NCI-H510A (cell line): ENCODE results near the gene ADCY9.

Experiments used
- DNase-seq: peaks from one replicate; lab custom pipeline; 2025; lab: John Stamatoyannopoulos, UW

ADCY9 gene

DNA sequence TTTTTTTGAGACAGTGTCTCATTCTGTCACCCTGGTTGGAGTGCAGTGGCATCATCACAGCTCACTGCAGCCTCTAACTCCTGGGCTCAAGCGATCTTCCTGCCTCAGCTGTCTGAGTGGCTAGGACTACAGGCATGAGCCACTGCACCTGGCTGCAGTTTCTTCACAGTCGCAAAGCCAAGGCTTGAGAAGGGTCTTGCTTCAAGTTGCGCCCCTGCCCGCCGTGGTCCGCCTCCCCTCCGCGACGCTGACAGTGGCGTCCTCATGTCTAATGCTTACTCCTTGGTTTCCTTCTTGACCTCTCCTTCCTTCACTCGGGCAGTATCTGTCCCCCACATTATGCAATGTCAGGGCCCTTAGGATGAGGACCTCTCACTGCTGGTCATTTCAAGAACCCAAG is 112.7 kb downstream of the ADCY9 start:
- DNase-seq, result no peak

DNA sequence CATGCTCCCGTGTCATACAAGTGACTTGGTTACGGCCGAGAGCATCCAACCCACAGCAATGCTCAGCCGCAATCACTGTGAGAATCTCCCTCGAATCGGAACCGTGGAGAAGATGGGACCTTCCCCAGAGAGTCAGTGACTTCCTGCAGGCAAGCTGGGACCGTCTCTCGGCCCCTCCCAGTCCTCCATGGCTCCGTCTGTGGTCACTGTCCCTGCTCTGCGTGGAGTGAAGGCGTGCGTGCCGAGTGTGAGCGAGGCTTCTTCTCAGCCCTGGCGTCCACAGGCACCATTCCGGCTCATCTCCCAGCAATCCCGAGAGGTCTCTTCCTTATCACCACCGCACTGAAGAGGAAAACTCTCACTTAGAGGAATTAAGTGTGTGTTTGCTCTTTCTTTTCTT is 113.1 kb downstream of the ADCY9 start:
- no peak for DNase-seq

DNA sequence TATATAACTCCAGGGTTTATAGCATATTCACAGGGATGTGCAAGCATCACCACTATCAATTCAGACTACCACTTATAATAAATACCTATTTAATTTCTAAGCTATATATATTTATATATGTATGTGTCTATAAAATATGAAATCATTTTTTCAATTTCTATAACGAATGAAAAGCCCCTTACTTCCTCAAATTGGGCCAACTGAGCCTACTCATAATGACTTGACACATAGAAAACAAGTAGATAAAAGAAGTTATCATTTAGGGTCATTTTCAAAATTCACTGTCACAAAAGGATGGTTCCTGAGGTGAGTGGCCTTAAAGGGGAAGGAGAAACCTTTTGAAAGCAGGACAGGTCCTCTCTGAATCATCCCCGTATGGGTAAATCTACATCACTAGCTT is 114.1 kb downstream of the ADCY9 start:
- no peak for DNase-seq

DNA sequence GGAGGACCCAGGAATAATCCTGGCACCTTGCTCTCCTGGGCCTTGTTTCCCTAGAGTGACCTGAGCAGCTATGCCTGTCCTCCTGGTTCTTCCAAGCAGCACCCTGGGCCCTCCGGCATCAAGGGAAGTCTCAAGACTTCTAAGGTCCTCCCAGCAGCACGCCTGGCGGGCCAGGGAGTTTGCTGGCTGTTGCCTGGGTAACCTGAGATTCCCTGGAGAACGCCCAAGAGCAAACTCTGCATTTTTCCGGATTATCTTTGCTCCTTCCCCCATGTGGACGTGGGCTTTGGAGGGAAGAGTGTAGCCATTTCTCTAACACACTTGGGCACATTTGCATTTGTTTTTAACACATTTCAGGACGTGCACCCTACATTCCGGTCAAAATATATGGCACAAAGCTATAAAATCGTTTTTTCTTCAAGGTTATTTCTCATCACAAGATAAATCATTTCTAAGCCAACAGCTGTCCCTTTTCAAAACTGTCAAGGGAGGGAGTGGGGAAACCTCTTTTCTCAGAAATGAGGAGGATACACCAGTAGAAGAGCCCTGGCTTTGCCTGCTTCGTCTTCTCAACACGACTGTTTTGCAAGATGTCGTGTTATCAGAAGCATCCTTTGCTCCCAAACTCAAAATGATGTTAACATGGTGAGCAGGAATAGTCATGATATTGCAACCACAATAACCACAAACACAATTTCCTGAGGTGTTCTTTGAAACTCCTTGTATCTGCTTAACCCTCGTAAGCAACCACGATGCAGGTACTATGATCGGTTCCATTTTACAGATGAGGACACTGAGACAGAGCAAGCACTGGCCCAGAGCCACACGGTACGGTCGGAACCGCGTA is 116.5 kb downstream of the ADCY9 start:
- DNase-seq, result no peak

DNA sequence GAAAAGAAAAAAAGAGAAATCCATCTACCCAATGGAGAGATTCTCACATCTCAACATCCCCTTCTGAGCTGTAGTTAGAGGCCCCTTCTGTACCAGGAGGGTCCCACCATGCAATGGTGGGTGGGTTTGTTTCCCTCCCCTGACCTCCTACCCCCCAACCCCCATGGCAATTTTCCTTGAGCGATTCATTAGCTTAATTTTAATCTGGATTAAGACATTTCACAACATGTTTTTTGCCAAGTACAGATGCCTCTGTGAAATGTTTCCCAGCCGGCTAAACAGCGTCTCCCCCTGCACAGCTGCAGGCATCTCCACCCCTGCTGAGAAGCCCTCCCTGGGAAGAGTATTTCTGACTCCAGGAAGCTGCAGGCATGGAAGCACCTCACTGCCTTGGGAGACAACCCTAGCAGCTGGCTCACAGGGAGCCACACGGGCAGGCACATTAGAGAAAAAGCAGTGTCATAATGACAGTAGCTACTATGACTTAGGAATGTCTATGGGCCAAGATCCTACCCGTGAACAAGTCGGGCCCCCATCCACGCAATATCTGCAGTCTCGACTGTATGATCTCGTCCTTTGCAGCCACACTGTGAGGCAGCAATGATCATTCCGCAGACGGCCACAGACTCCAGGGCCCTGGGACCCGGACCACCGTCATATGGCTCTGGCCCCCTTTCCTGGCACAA is 117.3 kb downstream of the ADCY9 start:
- no peak for DNase-seq

DNA sequence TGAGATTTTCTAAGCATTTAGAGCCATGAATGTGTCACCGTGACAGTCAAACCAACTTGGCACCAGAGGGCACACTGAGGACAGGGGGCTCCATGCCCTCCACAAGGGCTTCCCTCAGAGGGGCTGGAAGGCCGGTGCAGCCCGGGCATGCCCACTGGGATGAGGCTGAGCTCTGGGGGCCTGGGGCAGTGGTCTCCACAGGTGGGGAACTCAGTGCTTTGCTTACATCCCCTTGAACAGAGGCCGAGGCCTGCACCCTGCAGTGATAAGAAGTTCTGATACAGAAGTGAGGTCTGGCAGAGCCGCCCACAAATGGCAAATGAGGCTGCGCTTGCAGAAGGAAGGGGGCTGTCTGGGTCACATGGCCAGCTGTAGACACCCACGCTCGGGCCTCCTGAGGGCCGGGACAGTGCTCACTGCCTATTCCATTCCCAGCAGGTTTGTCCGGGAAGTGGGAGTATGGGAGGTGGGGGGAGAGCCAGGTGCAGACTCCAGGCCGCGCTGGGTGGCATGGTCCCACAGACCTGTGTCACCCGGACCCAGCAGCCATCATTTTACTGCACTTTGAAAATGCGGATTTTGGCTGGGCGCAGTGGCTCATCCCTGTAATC is 118.9 kb downstream of the ADCY9 start:
- DNase-seq, result no peak

DNA sequence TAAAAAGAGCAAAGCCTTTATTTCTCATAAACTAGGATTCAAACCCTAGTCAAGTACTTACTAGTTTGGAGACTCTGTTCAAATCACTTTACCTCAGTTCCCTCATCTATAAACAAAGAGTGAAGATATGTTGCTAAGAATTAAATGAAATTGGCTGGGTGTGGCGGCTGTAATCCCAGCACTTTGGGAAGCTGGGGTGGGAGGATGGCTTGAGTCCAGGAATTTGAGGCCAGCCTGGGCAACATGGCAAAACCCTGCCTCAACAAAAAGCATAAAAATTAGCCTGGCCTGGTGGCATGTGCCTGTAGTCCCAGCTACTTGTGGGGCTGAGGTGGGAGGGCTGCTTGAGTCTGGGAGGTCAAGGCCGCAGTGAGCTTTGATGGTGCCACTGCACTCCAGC is 121.2 kb downstream of the ADCY9 start:
- DNase-seq, result no peak

DNA sequence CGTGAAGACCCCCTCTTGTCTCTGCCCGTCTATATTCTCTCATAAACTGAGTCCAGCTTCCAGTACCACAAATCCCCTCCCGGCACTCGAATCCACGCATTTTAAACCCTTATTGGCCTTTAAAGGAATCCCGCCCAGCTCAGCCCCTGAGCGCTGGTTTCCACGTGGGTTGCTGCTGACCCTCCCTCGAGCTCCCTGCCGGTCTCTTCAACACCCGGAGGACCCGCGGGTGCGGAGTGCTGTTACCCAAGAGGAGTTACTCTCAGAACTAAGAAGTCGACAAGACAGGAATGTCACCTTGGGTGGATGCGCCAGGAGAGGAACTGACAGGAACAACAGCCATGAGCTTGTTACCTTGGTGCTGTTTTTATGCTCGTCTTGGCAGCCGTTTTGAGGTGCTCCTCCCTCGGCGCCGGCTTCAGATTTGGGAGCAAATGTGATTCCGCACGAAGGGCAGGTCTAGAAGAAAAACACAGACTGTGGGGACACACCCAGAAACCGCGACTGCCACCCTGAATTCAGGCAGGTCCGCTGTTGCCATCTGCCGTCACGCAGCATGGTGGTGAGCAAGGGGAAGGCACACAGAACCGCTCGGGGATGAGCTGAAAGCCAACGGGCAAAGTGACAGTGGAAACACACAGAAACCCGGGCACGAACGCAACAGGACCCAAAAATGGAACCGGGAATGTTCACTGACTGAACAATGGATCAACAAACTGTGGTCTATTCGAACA is 123.0 kb downstream of the ADCY9 start:
- no peak for DNase-seq

DNA sequence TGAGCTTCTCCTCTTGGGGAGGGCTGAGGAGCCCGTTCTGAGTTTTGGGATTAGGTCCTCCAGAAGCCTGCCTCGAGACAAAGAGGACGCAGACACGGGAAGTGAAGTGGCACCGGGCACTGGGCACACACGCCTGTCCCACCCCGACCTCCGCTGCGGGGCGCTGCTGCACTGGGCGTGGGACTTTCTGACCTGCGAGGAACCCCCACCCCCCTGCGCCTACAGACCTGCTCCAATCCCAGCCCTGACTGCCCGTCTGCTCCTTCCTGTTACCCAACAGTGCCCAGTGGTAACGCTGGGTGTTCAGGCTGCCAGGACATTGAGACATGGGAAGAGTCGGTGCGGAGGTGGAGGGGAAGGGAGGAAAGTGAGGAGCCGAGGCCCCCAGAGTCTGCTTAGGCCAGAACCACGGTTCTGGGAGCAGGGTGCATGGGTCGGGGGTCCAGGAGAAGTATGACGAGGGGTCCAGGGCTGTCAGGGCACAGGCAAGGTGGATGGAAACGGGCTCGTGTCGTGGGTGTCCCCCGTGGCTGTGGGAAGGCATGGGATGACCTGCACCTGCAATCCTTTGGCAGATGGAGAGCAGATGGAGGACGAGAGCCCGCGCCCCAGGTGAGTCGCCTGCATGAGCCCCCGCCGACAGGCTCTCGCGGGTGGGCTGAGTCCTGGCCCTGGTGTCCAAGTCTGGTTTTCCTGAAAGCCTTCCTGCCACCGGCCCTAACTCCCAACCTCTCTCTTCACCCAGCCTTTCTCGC is 123.8 kb downstream of the ADCY9 start:
- no peak for DNase-seq

DNA sequence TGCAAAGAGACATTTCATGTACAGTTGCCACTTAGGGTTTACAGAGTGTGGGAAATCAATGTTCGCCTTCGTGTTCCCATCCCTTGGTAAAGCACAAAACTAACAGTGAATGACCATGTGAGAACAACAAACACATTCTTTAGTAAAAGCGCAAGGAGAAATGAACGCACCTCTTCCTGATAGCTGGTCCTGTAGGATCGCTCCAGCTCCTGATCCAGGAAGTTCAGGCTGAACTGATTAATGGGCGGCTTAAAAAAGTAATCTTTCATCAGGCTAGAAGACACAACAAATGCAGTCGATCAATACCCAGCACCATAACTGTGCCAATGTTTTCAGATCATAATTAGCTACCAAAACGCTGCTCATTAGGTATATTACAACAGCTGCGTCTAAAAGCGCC is 127.4 kb downstream of the ADCY9 start:
- no peak for DNase-seq

DNA sequence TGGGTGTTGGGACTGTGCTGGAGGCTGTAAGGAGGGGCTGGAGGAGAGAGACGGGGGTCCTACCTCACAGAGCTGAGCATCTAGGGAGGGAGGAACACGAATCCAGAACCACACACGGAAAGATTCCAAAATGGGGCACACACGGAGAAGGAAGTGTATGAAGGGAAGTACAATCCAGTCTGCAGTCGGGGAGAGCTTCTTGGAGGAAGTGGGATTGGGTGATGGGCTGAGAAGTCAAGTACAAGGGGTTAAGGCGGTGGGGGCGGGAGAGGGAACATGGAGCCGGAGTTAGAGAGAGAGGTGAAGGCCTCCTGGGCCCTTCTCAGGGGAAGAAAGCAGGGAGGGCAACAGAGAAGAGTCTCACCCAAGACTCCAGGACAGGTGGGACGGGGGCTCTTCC is 128.2 kb downstream of the ADCY9 start:
- DNase-seq, result no peak

DNA sequence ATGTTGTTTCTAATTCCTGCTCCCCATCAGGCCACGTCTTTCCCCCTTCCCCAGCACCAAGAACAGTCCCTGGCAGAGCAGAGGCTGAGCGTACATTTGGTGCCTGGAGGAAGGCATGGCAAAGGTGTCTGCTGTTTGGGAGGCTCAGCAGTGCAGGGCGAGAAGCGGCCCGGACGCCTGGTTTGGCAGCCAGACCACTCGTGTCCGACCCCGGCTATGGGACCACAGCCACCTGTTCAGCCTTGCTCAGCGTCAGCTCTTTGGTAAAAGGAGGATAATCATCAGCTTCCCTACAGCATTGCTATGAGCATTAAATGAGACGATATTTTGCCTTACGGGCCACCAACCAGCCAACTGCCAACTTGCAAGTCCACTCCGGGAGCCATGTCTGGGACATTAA is 129.0 kb downstream of the ADCY9 start:
- no peak for DNase-seq

DNA sequence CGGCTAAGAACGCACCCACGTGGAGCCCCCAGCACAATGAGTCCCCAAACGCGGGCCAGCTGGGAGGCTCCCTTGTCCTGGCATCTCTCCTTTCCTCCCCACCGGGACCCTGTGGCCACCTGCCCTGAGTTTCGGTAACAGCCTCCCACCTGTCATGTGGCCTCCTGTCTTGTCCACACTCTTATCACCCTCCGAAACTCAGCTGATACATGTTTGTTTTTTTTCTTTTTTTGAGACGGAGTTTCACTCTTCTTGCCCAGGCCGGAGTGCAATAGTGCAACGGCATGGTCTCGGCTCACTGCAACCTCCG is 130.1 kb downstream of the ADCY9 start:
- no peak for DNase-seq

DNA sequence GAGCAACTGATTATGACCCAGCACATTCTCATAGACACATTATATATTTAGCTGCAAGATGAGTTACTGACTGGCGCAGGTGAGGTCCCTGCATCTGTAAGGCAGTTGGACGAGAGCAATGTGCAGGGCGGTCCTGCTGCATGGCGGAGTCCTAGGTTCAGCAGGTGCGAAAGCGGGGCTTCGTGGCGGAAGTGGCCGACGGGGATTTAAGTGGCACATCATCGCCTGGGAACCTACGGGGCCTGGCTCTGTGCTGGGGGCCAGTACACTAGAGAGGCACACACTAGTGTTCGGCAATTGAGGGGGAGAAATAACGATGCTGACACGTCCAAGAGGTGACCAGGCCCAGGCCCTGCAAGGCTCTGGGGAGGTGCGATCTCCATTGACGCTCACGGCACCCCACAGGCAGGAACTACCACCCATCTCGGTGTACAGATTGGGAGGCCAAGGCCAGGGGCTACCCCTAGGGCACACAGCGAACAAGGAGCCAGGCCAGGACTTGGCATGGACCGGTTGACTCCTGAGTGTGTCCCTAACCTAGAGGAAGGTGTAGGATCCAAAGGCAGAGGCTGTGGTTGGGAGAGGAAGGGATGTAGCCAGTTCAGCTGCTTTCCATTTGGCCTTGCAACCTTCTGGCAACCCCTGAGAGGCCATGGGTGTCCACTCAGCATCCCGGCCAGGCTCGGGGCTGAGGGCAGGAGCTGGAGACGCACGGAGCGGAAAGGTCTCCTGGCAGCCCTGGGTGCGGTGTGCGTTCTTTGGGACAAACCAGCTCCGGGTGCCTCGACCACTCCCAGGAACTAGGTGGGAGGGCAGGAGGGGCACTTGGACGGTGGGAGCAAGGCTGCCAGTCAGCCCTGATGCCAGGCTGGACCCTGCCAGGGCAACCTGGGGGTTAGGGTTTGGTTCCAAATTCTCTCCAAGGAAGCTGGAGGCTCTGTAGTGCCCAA is 131.9 kb downstream of the ADCY9 start:
- no peak for DNase-seq

DNA sequence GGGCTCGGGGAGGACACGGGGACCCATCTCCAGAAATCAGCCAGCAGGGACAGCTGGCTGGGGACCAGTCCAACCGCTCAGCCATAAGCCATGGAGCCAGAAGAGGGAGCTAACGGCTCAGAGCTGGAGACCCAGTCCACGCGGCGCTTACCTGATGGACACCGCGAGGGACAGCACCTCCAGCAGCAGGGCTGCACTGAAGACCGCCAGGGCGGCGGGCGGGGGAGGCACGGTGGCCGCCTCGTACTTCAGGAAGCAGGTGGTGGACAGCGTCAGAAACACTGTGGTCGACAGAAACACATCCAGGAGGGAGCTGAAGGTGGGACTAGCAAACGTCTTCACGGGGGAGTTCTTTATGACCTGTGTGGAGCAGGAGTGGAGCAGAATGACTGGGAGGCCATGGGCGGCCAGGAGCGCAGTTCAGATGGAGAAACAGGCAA is 133.1 kb downstream of the ADCY9 start:
- peak; percentile 61 for DNase-seq

DNA sequence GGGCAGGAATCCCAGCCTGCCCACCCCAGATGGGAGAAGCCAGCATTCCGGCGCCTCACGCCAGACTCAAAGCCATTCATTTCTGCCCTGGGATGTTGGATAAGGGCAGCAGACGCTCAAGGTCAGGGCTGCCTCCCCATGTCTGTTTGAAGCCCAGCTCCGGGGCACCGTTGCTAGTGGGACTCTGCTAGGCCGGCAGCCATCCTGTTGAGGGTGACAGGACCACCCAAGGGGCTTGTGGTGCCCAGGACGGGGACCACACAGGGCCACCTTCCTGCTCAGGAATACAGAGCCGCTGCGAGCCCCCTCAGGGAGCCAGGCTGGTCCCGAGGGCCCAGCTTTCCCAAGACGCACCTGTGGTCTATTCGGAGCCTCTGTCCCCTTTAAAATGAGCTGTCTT is 134.0 kb downstream of the ADCY9 start:
- DNase-seq, result no peak

DNA sequence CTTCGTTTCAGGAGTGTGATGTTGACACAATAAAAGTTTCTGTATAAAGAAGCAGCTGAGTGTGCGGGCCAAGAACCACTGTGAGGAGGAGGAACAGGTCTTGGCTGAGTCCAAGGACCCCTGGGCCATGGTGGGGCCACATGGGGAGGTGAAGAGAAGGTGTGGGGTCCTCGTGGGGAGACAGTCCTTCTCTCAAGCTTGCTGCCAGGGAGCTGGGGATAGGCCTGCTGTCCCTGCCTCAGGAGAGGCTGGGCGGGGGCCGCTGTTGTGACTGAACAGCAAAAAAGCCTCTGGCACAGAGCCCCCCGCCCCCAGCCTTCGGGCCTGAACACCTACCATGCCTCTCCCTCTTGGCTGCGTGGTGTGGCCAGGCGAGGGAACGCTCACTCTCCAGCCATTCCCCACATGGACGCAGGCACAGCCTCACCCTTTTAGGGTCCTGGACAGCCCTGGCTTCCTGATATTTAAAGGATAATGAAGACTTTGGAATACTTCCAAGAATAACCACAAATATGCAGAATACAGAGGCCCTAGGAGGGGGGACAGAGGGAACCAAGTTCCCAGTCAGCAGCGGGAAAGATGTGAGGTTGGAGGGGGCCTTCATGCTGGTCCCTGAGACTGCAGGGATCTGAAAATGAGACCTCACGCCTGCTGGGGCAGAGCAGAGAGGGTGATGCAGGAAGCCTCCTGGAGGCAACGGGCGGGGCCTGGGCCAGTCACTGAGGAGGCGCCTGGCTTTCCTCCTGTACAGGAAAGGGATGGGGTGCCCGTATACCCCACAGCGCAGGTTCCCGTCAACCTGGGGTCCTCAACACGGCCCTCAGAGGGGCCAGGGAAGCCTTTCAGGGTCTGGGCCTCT is 135.8 kb downstream of the ADCY9 start:
- DNase-seq, result no peak

DNA sequence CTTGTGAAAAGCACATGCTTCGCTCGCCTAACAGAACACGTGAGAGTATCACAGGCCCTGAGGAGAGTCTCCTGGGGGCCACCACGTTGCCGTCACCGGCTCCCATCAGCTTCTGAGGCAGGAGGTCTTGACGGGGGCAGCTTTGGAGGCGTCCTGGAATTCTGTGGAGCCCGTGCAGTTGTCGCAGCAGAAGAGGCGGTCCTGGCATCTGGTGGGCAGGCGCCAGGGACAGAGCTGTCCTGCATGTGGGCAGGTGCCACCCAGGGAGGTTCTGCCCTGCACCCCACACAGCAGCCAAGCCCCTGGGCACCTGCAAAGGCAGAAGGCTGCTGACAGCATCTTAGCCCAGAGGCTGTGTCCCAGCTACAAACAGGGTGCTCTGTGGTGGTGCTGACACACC is 136.7 kb downstream of the ADCY9 start:
- no peak for DNase-seq

DNA sequence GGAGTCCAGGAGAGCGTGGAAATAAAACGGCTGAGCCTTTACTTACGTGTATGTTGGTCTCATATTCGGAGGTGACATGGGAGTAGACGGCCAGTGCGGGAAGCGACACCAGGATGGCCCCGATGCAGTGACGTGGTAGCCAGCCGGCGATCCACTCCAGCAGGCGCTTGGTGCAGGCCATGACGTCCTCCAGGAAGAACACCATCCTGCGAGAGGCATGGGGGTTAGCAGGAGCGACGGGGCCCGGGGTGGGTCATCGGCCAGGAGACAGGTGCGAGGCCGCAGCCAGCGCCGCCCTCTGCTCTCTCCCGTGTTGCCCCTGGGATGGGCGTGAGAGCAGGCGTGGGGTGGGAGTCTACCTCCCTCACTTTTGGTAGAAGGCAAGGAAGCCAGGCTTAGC is 137.2 kb downstream of the ADCY9 start:
- DNase-seq, result no peak

DNA sequence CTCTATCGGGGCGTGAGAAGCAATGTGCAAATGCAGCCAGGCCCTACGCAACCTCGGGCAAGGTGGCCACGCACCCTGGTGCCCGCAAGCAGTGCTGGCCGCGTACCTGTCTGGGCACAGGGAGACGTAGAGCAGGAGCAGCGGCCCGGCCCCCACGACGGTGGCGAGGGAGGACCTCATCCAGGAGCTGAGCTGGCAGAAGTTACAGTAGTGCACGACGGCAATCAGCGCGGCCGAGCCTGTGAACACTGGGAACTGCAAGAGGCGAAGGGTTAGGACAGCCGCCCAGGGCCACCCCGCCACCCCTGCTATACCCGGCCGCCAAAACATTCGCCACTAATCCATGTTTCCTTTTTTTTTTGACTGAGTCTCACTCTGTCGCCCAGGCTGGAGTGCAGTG is 138.9 kb downstream of the ADCY9 start:
- no peak for DNase-seq
